Heart right ventricle (tissue), 16 donors: ENCODE measurements around the gene FAM89B. TPM values are rescaled to one million over a fixed set of nuclear protein-coding genes. Genes with fewer than 3 reads are reported as not detected.

Experiments
- ATAC-seq, 8 donors: fragments of 200-7000 bp; cut with Tn5 transposase; one replicate each; pipeline ENCODE4 v1.9.1; 2020; ENCODE audit warnings: mild to moderate bottlenecking in 8 of 8, moderate library complexity in 8 of 8, moderate number of reproducible peaks in 1 of 8
- DNase-seq, 2 donors: peaks; one replicate each; pipeline ENCODE4 v3.0.0-alpha.2; 2020
- H3K27ac ChIP-seq, 10 donors: fragments of 200-600 bp; sonication (generic) in 2 of 10; one replicate each; pipeline versions ENCODE4 v1.5.0 to v1.8.0; 2020 to 2022; ENCODE audit warnings: mild to moderate bottlenecking in 3 of 10
- H3K27me3 ChIP-seq, 7 donors: fragments of 200-600 bp; one replicate each; pipeline ENCODE4 v1.8.0; 2021 to 2022; ENCODE audit warnings: mild to moderate bottlenecking in 2 of 7
- H3K36me3 ChIP-seq, 9 donors: fragments of 200-600 bp; sonication (generic) in 1 of 9; one replicate each; pipeline versions ENCODE4 v1.5.0 to v1.8.0; 2020 to 2022; ENCODE audit warnings: mild to moderate bottlenecking in 2 of 9
- H3K4me1 ChIP-seq, 9 donors: fragments of 200-600 bp; sonication (generic) in 1 of 9; one replicate each; pipeline versions ENCODE4 v1.5.0 to v1.8.0; 2020 to 2022; ENCODE audit warnings: mild to moderate bottlenecking in 4 of 9
- H3K4me3 ChIP-seq, 10 donors: fragments of 200-600 bp; sonication (generic) in 2 of 10; one replicate each; pipeline versions ENCODE4 v1.5.0 to v1.8.0; 2020 to 2022; ENCODE audit warnings: mild to moderate bottlenecking in 7 of 10, moderate library complexity in 2 of 10
- H3K9me3 ChIP-seq, 11 donors: fragments of 200-600 bp in 10 of 11; sonication (generic) in 2 of 11; one replicate each; pipeline versions ENCODE4 v1.5.0 to v1.8.0; 2013 to 2022; ENCODE audit warnings: mild to moderate bottlenecking in 2 of 11, control low read depth in 1 of 11, moderate library complexity in 1 of 11
- CTCF ChIP-seq, 9 donors: fragments of 200-600 bp; sonication (generic) in 2 of 9; IDR thresholded peaks; one replicate each; pipeline versions ENCODE4 v1.5.0 to v1.8.0; 2021 to 2022; ENCODE audit warnings: antibody characterized with exemption in 9 of 9, mild to moderate bottlenecking in 5 of 9, moderate library complexity in 1 of 9
- WGBS, 2 donors: extraction: QIAGEN DNeasy Blood & Tissue Kit; methylation state at CpG; one replicate each; pipeline ENCODE4 v1.1.7; 2013; ENCODE audit warnings: inconsistent platforms in 1 of 2; 5-methylcytosine and 5-hydroxymethylcytosine counted together
- intact Hi-C, 10 donors: fragments of 100-400 bp; cut with DNase I; formaldehyde crosslinking; loops; one replicate each; pipeline versions ENCODE4 v1.11.1 to v1.14.2; 2022
- polyA plus RNA-seq, 2 donors: library from polyadenylated mRNA; stranded (reverse); fragments of 200-250 nt; gene quantifications; one replicate each; pipeline ENCODE4 v1.2.3, GENCODE V29; 2013
- total RNA-seq, 10 donors: library from RNA; stranded (reverse); fragmentation: NEBNext Ultra II Directional in 3 of 10; extraction: Animal tissue kit (Norgen Biotek cat#: 25700) in 3 of 10; gene quantifications; one replicate each; pipeline versions ENCODE4 v1.2.1 to v1.2.4, GENCODE V29; 2021 to 2023
- donor health status: Arrhythmogenic right ventricular cardiomyopathy.
- donor health status: ischemic (EF 13 %, LVEDD 7.1; RV severe dilation, severe dysfunction).
- donor health status: healthy with polysubstance abuse.
- donor health status: DM: no; HTN: yes; CAD: no.
- donor health status: DM: no; HTN: no; CAD: no.
- donor health status: ischemic (EF 25% LVEDD 6.9; RV normal size, moderate dysfunction).
- donor health status: ischemic (EF 25% LVEDD 5.7; RV mildly dilated, moderate dysfunction).
- donor health status: healthy.
- donor health status: DM: yes; HTN: yes; CAD: no.
- donor health status: Ischemic cardiomyopathy.
- donor health status: ischemic (EF 35%, LVEDD 5.7; RV mildly dilated, moderate dysfunction).
- donor health status: nonischemic (EF 11% LVEDD 7.7; RV severe dilation, severe dysfunction).
- donor health status: DM: yes; HTN: yes; CAD: no.
- donor health status: PGD.
- donor health status: ischemic (EF 29% LVEDD 5.4; RV normal size, mild dysfunction).
- donor health status: nonischemic (EF 23%, LVEDD 6.1; RV moderate dilation, normal function).

Gene FAM89B
- total and polyA plus RNA-seq, 12 donors: 21.2 to 55.7 (median 33.8) TPM

GRCh38 chr11:65576867-65577755 lies 4.8 kb downstream of the FAM89B start:
- peak overlapping the region; percentile 89 to 100 (median 96) for H3K27ac ChIP-seq
- 31 to 45% methylated on average over 18 of the region's 18 CpGs for WGBS, 2 donors
- H3K4me3 ChIP-seq: peak overlapping the region; percentile 75 to 98 (median 84)
- no peaks in the 10 kb centered on the region for H3K27me3 ChIP-seq
- ATAC-seq (peak in 7 of 8 donors; percentile 5 to 57 (median 43)), DNase-seq (peak; percentile 61 to 79)
- peaks cover 25 to 56% (median 47%) of the 10 kb centered on the region in 9 donors for H3K4me1 ChIP-seq
- no peaks in the 10 kb centered on the region for H3K9me3 ChIP-seq
- intact Hi-C loops: loop anchor here in 1 of 10 donors (5.0 kb wide), 1 partner anchor 80 kb away; no protein-coding TSS in a partner anchor
- TF ChIP-seq CTCF (IDR thresholded peaks at IDR 0.05): no peak
- H3K36me3 ChIP-seq: peaks cover 0 to 37% (median 18%) of the 10 kb centered on the region in 9 donors

GRCh38 chr11:65577756-65578109 lies 5.4 kb downstream of the FAM89B start:
- Histone ChIP-seq H3K9me3 (no peaks in the 10 kb centered on the region), H3K27me3 (no peaks in the 10 kb centered on the region), H3K36me3 (peaks cover 0 to 43% (median 18%) of the 10 kb centered on the region in 9 donors), H3K4me3 (peak overlapping the region in 9 of 10 donors; percentile 75 to 98 (median 88)), H3K4me1 (peaks cover 25 to 54% (median 46%) of the 10 kb centered on the region in 9 donors), H3K27ac (peak overlapping the region; percentile 89 to 100 (median 96))
- ATAC-seq (peak in 2 of 8 donors; percentile 1 to 7), DNase-seq (no peak)
- intact Hi-C loops: loop anchor here in 1 of 10 donors (5.0 kb wide), 1 partner anchor 80 kb away; no protein-coding TSS in a partner anchor
- WGBS, 2 donors: 38 to 49% methylated on average over 8 of the region's 8 CpGs
- TF ChIP-seq CTCF (IDR thresholded peaks at IDR 0.05): no peak

- Histone ChIP-seq H3K4me1 (peaks cover 24 to 51% (median 44%) of the 10 kb centered on the region in 9 donors), H3K4me3 (peak overlapping the region in 8 of 10 donors; percentile 75 to 98 (median 84)), H3K27ac (peak overlapping the region in 9 of 10 donors; percentile 93 to 100 (median 96)), H3K27me3 (no peaks in the 10 kb centered on the region), H3K36me3 (peaks cover 0 to 47% (median 18%) of the 10 kb centered on the region in 9 donors), H3K9me3 (no peaks in the 10 kb centered on the region)
- TF ChIP-seq CTCF (IDR thresholded peaks at IDR 0.05): no peak
- DNase-seq: no peak
- WGBS, 2 donors: 90 to 98% methylated on average over 7 of the region's 7 CpGs
- intact Hi-C loops: loop anchor here in 1 of 10 donors (5.0 kb wide), 1 partner anchor 79 kb away; no protein-coding TSS in a partner anchor
- ATAC-seq: no peak
Measured at GRCh38 chr11:65578134-65578533, 5.8 kb downstream of the FAM89B start.

- Histone ChIP-seq H3K27me3 (no peaks in the 10 kb centered on the region), H3K4me1 (peaks cover 19 to 45% (median 39%) of the 10 kb centered on the region in 9 donors), H3K4me3 (no peak overlapping the region), H3K27ac (peak overlapping the region in 4 of 10 donors; percentile 93 to 100 (median 96)), H3K9me3 (no peaks in the 10 kb centered on the region), H3K36me3 (peaks cover 0 to 52% (median 18%) of the 10 kb centered on the region in 9 donors)
- intact Hi-C loops: loop anchor here in 1 of 10 donors (5.0 kb wide), 1 partner anchor 79 kb away; no protein-coding TSS in a partner anchor
- TF ChIP-seq CTCF (IDR thresholded peaks at IDR 0.05): no peak
- no peak for ATAC-seq
- no peak for DNase-seq
- WGBS, 2 donors: 75 to 80% methylated on average over 3 of the region's 3 CpGs
Measured at GRCh38 chr11:65578667-65579066, 6.3 kb downstream of the FAM89B start.
